Uterus (tissue), 2 donors: ENCODE data around the gene CHST2.

Experiments
- POLR2A ChIP-seq, 2 donors: fragments of 450-650 bp; IDR thresholded peaks; one replicate each; pipeline ENCODE4 v1.6.1; 2016; ENCODE audit warnings: antibody characterized with exemption in 2 of 2, mild to moderate bottlenecking in 1 of 2, moderate library complexity in 1 of 2
- TF ChIP-seq, protein P1 (sequence below), 4 experiments: fragments of 200-600 bp in 2 of 4; fragments of 450-650 bp in 2 of 4; sonication (generic) in 2 of 4; IDR thresholded peaks; one replicate each; pipeline ENCODE4 v1.5.1; 2016 to 2019; ENCODE audit warnings: antibody characterized with exemption in 4 of 4, mild to moderate bottlenecking in 2 of 4, moderate library complexity in 1 of 4

DNA sequence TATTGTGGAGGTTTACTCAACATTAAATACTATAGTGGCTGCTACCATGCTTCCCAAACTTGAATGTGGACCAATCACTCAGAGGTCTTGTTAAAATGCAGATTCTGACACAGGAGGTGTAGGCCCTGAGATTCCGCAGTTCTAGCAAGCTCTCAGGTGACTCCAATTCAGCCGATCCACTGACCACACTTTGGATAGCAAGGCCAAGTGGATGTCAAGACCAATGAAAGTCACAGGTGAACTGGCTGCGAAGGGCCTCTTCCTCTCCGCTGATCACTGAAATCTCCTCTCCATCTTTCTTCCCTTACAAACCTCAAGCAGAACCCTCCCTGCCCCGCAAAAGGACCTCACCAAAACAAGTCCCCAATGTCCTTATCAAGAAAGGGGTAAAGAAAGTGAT is 9.2 kb upstream of the CHST2 start:
- TF ChIP-seq, protein P1, sequence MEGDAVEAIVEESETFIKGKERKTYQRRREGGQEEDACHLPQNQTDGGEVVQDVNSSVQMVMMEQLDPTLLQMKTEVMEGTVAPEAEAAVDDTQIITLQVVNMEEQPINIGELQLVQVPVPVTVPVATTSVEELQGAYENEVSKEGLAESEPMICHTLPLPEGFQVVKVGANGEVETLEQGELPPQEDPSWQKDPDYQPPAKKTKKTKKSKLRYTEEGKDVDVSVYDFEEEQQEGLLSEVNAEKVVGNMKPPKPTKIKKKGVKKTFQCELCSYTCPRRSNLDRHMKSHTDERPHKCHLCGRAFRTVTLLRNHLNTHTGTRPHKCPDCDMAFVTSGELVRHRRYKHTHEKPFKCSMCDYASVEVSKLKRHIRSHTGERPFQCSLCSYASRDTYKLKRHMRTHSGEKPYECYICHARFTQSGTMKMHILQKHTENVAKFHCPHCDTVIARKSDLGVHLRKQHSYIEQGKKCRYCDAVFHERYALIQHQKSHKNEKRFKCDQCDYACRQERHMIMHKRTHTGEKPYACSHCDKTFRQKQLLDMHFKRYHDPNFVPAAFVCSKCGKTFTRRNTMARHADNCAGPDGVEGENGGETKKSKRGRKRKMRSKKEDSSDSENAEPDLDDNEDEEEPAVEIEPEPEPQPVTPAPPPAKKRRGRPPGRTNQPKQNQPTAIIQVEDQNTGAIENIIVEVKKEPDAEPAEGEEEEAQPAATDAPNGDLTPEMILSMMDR (IDR thresholded peaks at IDR 0.05), result no peak
- TF ChIP-seq POLR2A (IDR thresholded peaks at IDR 0.05), result no peak
